ENCODE data around the gene THBS2.
"Not testable (repeated sequence)": the region's sequence is repeated elsewhere in the genome, so short reads cannot be mapped to it uniquely, and the experiment has no call there.

Gene THBS2

DNA sequence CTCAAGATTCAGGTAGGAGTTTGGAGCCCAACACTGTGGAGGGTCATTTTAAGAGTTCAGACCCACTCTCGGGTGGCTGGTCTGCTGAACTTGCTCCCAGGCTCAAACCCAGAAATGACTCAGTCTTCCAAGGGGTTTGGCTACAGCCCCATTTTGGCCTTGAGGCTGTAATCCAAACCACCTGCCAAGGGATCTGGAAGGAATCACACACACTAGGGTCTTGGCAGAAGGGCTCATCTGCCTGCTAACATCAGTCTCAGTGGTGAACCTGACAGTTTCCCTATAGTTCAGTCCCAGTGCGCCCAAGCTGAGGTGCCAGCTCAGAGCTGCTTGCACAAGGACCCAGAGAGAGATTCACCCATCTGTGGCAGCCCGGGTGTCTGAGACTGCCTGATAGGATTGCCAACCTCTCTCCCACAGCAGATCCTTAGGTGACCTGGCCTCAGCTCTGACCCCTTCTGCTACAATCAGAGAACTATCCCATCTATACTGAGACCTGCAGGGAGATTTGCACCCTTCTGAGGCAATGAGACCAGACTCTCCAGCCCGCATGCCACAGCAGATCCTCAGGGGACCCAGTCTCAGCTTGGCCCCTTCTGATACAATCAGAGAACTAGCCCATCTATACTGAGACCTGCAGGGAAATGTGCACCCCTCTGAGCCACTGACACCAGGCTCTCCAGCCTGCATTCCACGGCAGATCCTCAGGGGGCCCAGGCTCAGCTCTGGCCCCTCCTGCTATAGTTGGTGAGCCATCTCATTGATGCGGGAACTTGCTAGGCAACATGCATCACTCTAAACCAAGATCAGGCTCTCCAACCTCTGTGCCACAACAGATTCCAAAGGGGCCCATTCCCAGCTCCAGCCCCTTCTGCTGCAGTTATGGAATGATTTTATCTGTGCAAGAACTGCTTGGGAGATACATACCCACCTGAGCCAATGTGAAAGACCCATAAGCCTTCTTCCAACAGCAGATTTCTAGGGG lies 48.2 kb downstream of the THBS2 start:
- no peak for DNase-seq

DNA sequence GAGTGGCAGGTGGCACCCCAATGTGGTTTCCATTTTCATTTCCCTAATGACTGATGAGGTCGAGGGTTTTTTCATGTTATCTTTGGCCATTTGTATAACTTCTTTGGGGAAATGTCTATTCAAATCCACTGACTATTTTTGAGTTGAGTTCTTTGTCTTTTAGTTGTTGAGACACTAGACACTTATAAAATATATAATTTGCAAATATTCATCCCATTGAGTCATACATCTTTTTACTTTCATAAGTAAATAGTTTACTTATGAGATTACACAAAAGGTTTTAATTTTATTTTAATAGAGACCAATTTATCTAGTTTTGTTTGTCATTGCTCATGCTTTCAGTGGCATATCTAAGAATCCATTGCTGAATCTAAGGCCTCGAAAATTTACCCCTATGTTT lies 49.5 kb downstream of the THBS2 start:
- no peak for DNase-seq

DNA sequence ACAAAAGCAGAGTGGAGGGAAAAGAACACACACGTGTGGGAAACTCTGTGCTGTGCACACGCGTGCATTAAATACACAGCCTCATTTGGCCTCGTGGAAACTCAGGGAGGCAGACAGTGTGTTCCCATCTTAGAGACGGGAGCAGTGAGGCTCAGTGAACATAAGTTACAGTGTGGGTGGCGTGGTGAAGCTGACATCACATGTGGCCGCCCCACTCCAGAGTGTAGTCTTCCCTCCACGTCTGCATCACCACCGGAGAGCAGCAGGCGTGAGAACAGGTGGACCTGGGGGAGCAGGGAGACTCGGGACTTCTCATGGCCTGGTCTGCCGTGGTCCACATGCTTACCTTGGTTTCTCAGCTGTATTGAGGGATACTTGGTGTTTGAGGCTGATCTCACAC lies 51.7 kb downstream of the THBS2 start:
- no peak for DNase-seq

DNA sequence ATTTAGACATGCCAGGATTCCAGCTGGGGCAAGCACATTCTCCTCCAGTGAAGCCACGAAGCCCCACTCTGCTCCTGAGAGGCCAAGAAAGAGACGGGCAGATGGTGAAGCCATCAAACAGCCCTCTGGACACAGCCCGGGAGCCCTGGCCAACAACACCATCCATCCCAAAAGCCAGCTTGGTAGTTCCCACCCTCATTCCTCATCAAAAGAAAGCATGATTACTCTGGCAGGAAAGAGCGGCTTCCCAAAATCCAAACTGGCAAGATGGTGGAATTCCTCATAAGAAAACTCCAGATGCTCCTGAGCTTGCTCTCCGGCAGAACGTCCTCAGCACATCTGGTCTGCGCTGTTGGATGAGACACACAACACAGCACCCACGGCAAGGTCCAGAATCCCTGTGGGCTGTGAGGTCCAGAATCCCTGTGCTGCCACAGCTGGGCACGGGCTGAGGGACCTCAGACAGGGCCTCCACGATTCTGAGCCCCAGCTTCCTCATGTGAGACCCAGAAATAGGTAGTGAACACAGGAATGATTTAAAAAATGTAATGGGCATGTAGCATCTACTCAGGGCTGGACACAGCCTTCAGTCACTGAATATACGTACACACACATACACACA lies 52.6 kb downstream of the THBS2 start:
- DNase-seq: no peak

DNA sequence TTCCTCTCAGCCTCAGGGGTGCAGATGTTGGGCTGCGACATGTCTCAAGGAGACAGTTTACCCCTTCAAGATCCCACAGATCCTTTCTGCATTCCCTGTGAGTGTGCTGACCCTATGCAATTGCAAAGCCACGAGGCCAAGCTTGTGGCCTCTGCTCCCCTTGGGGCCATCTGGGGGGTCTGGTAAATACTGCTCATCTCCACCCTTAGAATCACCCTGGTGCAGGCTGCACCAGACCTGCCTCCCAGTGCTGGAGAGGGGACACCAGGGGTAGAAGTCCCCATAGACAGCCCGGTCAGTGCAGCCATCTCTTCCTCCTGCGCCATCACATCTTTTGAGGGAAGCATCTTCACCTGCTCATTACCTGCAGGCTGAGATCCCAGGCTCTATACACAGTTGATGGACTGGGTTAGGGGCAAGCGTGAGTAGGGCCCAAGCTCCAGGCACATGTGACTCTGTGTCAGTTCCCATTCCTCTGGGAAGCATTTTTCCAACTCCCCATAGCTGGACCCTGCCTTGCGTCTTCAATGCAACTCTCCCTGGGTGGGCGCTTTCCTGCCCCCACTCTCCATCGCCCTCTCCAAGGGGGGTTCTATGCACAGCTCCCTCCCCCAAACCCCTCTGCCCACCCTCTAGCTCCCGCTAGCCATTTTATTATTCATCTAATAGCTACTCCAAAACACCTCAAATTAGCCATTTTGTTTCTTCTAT lies 53.9 kb downstream of the THBS2 start:
- DNase-seq: no peak

DNA sequence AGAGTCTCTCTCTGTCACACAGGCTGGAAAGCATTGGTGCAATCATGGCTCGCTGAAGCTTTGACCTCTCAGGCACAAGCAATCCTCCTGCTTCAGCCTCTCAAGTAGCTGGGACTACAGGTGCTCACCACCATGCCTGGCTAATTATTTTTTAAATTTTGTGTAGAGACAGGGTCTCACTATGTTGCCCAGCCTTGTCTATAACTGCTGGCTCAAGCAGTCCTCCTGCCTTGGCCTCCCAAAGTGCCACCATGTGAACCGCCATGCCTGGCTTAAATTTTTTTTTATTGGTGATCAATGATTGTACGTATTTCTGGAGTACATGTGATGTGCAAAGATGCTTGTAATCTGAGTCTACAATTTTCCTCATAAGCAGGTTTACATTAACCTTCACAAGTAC lies 54.8 kb downstream of the THBS2 start:
- no peak for DNase-seq

DNA sequence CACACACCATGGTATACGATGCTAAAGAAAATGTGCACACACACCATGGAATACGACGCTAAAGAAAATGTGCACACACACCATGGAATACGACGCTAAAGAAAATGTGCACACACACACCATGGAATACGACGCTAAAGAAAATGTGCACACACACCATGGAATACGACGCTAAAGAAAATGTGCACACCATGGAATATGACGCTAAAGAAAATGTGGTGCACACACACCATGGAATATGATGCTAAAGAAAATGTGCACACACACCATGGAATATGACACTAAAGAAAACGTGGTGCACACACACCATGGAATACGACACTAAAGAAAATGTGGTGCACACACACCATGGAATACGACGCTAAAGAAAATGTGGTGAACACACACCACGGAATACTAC lies 55.7 kb downstream of the THBS2 start:
- DNase-seq: not testable (repeated sequence)

DNA sequence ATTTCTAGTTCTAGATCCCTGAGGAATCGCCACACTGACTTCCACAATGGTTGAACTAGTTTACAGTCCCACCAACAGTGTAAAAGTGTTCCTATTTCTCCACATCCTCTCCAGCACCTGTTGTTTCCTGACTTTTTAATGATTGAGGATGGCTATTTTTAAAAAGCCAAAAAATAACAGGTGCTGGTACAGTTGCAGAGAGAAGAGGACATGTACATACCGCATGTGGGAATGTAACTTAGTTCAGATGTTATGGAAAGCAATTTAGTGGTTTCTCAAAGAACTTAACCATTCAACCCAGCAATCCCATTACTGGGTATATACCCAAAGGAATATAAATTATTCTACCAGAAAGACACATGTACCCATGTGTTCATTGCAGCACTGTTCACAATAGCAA lies 57.4 kb downstream of the THBS2 start:
- not testable (repeated sequence) for DNase-seq

DNA sequence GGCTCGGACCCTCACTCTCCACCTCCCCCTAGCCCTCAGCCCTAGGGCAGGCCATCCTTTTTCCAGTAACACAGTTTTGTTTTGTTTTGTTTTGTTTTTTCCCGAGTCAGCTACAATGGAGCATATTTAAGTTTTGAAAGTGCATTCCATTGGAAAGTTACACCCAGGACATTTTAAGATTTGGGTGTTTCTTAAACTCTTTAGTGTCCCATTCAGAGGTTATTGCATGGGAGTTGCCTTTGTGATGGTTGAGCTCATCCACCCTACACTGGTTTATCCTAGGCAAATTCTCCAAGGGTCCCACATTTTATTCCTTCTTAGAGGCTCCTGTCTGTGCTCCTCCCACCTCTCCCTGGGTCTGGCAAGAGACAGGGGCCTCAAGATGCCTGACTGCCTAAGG lies 58.9 kb downstream of the THBS2 start:
- DNase-seq: no peak

DNA sequence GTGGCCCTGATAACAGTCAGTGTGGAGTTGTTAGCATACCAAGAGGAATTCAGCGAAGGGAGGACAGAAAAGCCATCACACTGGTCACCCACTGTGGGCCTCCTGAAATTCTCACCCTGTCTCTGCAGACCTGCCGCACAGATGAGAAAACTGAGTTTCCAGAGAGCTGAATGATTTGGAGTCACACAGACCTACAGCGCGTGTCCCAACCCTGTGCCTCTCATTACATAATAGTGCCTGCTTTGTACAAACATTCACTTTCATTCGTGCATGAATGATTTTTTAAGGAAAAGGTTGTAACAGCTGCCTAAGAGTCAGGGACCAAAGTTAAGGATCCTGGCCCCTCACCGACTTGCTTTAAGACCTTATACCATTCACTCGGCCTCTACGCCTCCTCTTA lies 62.7 kb downstream of the THBS2 start:
- no peak for DNase-seq

DNA sequence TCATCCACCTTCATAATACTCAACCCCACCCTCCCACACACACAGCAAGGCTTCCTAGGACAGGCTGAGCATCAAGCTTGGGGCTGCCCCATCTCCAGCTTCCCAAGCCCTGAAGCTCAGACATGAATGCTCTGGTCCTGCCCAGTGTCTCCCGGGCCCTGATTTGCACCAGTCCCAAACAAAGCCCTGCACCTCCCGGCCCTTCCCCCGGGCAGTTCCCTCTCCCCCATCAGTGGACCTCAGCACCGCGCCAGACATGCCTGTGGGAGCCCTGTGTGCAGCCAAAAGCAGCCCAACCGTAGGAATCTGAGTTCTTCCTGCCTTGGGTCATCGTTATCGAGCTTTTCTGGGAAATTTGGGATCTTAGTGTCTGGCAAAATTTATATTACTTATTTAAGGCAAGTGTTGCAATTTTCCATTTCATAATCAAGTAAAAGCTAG lies 63.5 kb downstream of the THBS2 start:
- no peak for DNase-seq

DNA sequence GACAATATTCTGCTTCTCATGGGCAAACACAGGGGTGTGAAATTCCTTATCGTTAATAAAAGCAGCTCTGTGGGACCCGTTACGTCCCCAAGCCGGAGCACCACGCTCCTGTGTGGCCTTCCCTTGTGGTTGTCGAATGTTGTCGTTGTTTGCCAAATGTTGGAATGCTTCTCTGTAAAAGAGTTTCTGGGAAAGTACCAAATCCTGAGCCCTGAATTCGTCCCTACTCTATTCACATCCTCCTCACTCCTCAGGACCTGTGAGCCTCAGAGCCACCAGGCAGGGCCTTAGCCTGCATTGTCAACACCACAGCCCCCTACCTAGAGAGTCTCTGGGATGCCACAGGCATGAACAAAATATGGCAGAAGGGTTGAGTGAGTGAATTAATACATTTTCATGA lies 64.0 kb downstream of the THBS2 start:
- no peak for DNase-seq

DNA sequence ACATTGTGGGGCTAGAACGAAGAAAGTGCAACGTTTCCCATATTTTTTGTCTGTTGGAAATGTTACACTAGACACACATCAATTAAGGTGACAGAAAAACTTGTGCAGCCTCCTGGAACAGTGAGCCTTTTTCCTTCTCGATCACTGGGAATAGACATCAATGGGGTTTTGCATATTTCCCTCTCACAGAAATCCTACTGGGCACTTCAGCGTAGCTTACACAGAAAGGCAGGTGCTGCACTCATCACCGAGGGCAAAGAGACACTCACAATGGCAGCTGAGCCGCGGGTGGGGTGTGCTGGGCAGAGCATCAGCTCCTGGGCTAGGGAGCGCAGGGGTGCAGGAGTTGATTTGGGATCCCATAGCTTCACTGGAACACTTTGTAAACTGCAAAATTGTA lies 64.5 kb downstream of the THBS2 start:
- DNase-seq: no peak

DNA sequence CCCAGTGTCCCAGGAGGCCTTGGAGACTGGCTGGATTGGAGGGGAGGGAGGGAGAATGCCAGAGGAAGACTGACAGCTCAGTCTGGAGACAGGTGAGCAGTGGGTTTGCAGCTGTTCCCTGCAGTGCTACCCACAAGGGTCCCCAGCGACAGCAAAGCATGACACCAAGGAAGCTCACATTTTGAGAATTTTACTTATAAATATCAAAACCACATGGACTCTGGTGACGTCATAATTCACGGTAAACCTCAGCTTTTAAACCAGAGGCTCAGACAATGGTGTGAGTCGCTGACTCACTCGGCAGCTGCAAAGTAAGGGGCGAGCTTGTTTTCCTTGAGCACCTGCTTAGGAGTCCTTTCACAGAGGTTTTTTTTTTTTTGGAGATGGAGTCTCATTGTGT lies 65.2 kb downstream of the THBS2 start:
- no peak for DNase-seq

DNA sequence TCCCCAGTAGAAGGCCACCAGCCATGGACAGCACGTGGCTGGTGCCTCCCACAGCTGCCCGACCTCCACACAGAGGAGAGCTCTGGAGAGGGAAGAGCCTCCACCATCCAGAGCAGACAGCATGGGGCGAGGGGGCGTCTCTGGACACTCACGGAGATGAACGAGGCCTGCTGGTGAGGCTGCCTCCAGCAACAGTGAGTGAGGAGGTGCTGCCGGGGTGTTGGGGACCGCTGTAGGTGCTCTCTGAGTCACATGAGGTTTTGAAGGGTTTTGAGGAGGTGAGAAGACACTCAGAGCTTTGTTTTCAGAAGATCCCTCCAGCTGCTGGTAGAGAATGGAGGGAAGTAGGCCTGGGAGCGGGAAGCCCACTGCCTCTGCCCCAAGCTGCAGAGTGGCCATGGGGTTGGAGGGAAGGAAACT lies 65.6 kb downstream of the THBS2 start:
- no peak for DNase-seq

DNA sequence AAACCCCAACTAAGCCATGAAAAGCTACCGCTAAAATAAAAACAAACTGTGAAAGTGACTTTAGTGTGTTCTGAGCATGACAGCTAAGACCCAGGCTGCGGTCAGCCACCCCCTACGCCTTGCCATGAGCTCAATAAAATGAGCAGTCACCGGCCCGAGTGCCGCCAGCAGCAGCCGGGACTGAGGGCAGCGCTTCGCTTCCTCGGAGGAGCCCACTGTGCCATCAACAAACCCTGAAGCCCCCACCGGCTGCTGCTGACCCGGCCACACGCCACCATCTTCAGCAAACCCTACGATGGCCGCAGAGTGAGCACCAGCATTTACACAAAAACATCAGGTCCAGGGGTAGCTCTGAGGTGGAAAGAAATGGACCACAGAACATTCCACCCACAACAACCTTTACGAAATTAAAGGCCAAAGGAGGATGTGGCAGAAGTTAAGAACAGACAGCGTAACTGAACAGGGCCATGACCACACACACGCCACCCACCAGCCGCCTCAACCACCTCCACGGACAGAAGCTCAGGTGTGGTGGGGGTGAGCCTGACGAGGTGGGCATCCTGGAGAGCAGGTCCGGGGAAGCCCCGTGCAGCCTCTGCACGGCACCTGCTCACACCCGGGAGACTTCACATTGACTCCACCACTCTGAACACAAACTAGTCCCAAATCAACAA lies 67.0 kb downstream of the THBS2 start:
- DNase-seq: no peak

DNA sequence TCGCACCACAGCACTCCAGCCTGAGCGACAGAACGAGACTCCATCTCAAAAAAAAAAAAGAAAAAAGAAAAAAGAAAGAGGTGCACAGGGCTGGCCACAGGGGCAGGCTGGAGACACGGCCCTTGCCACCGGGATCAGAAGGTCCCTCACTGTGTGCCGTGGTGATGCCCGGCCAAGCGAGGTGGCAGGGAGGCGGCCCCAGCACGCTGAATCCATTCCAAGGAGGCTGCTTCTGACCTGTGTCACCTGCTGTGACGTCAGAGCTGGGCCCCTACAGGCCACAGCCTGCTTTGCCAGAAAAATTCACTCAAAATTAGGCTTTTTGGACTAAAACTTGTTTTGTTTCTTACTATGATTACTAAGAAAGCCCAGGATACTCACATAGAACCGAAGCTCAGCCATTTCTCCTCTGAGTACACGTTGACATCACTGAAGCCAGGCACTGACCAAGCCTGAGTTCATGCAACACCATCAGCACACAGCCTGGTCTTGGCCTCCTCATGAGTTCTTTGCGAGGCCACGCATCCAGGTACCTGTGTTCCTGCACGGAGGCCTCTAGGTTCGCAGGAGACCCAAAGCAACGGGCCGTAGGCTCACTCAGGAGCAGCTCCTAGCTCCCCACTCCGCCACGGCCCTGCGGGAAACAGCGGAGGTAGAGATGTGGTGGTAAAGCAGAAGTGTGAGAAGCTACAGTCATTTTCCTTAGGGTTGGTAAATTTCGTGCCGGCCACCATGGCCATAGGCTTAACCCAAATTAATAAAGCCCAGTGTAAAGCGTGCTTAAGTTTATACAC lies 67.8 kb downstream of the THBS2 start:
- no peak for DNase-seq

DNA sequence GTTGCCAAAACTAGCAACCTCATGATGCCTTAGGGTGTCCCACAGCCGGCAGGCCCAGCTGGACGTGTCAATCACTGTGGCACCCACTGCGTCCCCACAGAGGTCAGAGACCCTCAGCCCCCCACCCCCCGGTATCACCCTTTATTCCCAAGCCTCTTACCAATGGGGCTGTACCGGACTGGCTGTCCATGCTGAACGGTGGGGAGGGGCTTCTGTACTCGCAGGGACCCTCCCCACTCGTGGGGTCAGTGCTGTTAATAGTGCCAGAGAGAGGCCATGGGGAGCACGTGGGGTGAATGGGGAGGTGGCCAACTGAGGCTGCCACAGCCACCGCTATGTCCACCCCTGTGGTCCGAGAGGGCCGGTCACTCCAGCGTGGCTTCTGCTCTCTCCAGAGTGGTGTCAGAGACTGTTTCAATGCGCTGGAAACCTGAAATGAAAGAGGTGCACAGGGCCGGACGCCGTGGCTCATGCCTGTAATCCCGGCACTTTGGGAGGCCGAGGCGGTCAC lies 68.6 kb downstream of the THBS2 start:
- DNase-seq: no peak

DNA sequence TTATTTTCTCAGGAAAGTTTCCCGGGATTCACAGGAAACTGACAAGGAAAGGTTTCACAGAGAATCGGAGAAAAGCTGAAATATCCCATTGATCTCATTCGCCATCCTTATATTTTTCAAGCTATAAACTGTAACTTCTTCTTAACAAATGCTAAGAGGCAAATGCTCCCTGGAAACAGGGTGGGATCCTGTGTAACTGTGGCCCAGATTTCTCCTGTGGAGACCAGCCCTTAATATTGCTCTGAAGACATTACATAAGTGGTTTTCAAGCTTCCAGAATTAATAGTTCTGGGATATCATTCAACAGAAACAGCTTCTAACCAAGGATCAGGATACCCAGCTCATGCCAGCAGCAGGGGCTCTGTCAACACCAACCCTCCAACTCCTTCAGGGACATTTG lies 69.2 kb downstream of the THBS2 start:
- DNase-seq: no peak

DNA sequence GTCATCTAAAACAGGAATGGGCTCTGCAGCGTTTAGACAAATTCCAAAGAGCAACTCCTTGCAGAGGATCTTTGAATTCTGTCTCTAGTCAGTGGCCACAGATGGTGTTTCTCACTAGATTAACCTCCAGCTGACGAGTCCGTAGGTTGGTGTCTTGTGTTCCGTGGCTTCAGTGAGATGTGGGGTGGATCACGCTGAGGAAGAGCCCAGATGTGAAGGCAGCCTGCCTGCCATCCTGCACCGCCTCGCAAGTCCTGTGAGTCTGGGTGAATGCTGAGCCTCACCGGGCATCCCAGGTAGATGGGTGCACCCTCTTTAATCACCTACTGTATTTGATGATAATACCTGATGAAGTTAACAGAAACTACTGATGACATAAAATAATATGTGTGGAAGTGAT lies 70.4 kb downstream of the THBS2 start:
- DNase-seq: no peak

DNA sequence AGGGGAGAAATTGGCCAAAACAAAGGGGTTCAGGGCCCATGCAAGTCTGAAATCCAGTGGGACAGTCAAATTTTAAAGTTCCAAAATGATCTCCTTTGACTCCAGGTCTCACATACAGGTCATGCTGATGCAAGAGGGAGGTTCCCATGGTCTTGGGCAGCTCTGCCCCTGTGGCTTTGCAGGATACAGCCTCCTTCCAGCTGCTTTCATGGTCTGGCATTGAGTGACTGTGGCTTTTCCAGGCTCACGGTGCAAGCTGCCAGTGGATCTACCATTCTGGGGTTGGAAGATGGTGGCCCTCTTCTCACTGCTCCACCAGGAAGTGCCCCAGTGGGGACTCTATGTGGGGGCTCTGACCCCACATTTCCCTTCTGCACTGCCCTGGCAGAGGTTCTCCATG lies 73.8 kb downstream of the THBS2 start:
- DNase-seq: not testable (repeated sequence)
